Stomach (tissue), 9 donors: ENCODE data around the gene CHPT1. TPM values are rescaled to one million over a fixed set of nuclear protein-coding genes. Genes with fewer than 3 reads are reported as not detected.

Experiments
- DNase-seq, 2 donors: peaks; one replicate each; pipeline versions ENCODE4 v3.0.0 to v3.0.0-alpha.2; 2013 to 2019
- H3K27ac ChIP-seq, 5 donors: fragments of 200-600 bp in 4 of 5; sonication (generic) in 4 of 5; one replicate each; pipeline ENCODE4 v1.5.1; 2013 to 2019; ENCODE audit warnings: mild to moderate bottlenecking in 1 of 5, moderate library complexity in 1 of 5
- H3K27me3 ChIP-seq, 3 donors: fragments of 200-600 bp; sonication (generic); one replicate each; pipeline ENCODE4 v1.5.1; 2017 to 2019; ENCODE audit warnings: mixed run types in 1 of 3
- H3K36me3 ChIP-seq, 4 donors: fragments of 200-600 bp; sonication (generic); 1 replicate in 3 of 4; 2 replicates in 1 of 4; pipeline ENCODE4 v1.5.1; 2016 to 2019
- H3K4me1 ChIP-seq, 4 donors: fragments of 200-600 bp; sonication (generic); one replicate each; pipeline ENCODE4 v1.5.1; 2016 to 2019
- H3K4me3 ChIP-seq, 4 donors: fragments of 200-600 bp; sonication (generic) in 3 of 4; one replicate each; pipeline ENCODE4 v1.5.1; 2016 to 2019; ENCODE audit warnings: mild to moderate bottlenecking in 1 of 4
- H3K9me3 ChIP-seq, 4 donors: fragments of 200-600 bp; sonication (generic); one replicate each; pipeline ENCODE4 v1.5.1; 2016 to 2019
- EP300 ChIP-seq: sonication (generic); formaldehyde crosslinking; IDR thresholded peaks from one replicate; pipeline ENCODE4 v1.6.1; 2017; ENCODE audit warnings: antibody characterized with exemption
- POLR2A ChIP-seq, 4 donors: fragments of 450-650 bp; IDR thresholded peaks; one replicate each; pipeline ENCODE4 v1.6.1; 2016; ENCODE audit warnings: antibody characterized with exemption in 4 of 4, control low read depth in 2 of 4, mild to moderate bottlenecking in 1 of 4, moderate library complexity in 1 of 4
- POLR2AphosphoS5 ChIP-seq, 3 donors: sonication (generic); formaldehyde crosslinking; IDR thresholded peaks; one replicate each; pipeline ENCODE4 v1.6.1; 2016; ENCODE audit warnings: antibody characterized with exemption in 3 of 3
- WGBS, 5 donors: extraction: QIAGEN DNeasy Blood & Tissue Kit in 3 of 5; methylation state at CpG; one replicate each; pipeline versions ENCODE4 v1.1.5 to v1.1.7; 2013 to 2018; 5-methylcytosine and 5-hydroxymethylcytosine counted together
- intact Hi-C: fragments of 100-400 bp; cut with DNase I; formaldehyde crosslinking; loops from one replicate; pipeline ENCODE4 v1.15.1; 2023; ENCODE audit warnings: low total_unique reads
- polyA plus RNA-seq, 3 donors: library from polyadenylated mRNA; stranded (reverse); fragments of 200-250 nt; gene quantifications; one replicate each; pipeline ENCODE4 v1.2.3, GENCODE V29; 2013
- total RNA-seq, 5 donors: library from RNA; depleted of rRNA; stranded (reverse); fragments of >200 nt; gene quantifications; one replicate each; pipeline versions ENCODE4 v1.1.0 to v1.2.3, GENCODE V29; 2014 to 2016
- TF ChIP-seq, protein P1 (sequence below), 7 experiments: fragments of 450-650 bp in 4 of 7; fragments of 200-600 bp in 3 of 7; sonication (generic) in 3 of 7; IDR thresholded peaks; one replicate each; pipeline ENCODE4 v1.5.1; 2016 to 2019; ENCODE audit warnings: antibody characterized with exemption in 7 of 7, control low read depth in 2 of 7, mild to moderate bottlenecking in 1 of 7
- donor health status: healthy with polysubstance abuse.
- donor health status: Bipolar disorder and iron deficiency.
- donor health status: healthy.

Gene CHPT1
- total and polyA plus RNA-seq, 8 donors, result 34.2 to 618 (median 78.9) TPM

- peak overlapping the region; percentile 13 to 96 (median 93) for H3K27ac ChIP-seq
- H3K36me3 ChIP-seq, result peaks cover 0 to 4% (median 0%) of the 10 kb centered on the region in 4 donors
- no peaks in the 10 kb centered on the region for H3K9me3 ChIP-seq
- 38 to 64% (median 42%) methylated on average over 12 of the region's 12 CpGs for WGBS, 5 donors
- H3K27me3 ChIP-seq, result no peaks in the 10 kb centered on the region
- H3K4me1 ChIP-seq, result peaks cover 35 to 73% (median 57%) of the 10 kb centered on the region in 4 donors
- DNase-seq, result peak in 1 of 2 donors; percentile 31
- intact Hi-C loops, result no loop called here
- TF ChIP-seq EP300 (no peak), POLR2A (IDR thresholded peaks at IDR 0.05) (no peak), POLR2AphosphoS5 (IDR thresholded peaks at IDR 0.05) (no peak)
- TF ChIP-seq, protein P1, sequence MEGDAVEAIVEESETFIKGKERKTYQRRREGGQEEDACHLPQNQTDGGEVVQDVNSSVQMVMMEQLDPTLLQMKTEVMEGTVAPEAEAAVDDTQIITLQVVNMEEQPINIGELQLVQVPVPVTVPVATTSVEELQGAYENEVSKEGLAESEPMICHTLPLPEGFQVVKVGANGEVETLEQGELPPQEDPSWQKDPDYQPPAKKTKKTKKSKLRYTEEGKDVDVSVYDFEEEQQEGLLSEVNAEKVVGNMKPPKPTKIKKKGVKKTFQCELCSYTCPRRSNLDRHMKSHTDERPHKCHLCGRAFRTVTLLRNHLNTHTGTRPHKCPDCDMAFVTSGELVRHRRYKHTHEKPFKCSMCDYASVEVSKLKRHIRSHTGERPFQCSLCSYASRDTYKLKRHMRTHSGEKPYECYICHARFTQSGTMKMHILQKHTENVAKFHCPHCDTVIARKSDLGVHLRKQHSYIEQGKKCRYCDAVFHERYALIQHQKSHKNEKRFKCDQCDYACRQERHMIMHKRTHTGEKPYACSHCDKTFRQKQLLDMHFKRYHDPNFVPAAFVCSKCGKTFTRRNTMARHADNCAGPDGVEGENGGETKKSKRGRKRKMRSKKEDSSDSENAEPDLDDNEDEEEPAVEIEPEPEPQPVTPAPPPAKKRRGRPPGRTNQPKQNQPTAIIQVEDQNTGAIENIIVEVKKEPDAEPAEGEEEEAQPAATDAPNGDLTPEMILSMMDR (IDR thresholded peaks at IDR 0.05), result no peak
- peak overlapping the region; percentile 84 to 95 (median 90) for H3K4me3 ChIP-seq
Observed at GRCh38 chr12:101698800-101699347, 1.4 kb downstream of the CHPT1 start.

DNA sequence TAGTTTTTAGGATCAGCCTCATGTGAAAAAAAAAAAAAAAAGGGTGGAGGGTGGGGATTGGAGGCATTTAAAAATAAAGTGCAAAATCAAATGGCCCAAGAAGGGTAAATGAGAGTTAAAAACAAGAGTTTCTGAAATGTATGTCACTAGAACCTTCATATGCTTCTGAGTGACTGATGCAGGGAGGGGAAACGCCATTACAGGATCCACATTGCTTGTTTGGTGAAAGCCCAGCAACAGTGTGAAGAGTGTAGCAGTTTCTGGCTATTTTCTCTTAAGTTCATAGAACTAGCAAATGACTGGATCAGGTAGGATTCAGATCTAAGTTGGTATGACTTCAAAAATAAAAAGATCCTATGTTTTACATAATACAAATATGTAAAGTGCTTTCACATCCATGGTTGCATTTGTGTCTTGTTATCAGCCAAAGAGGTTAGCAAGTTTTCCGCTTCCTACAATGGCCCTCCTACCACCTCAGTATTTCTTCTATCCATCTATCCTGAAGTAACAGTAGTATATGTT is 2.9 kb downstream of the CHPT1 start:
- peak overlapping the region in 3 of 4 donors; percentile 89 to 95 (median 92) for H3K4me3 ChIP-seq
- intact Hi-C loops, result no loop called here
- no peaks in the 10 kb centered on the region for H3K9me3 ChIP-seq
- peak overlapping the region in 3 of 5 donors; percentile 47 to 96 (median 93) for H3K27ac ChIP-seq
- H3K4me1 ChIP-seq, result peaks cover 35 to 72% (median 57%) of the 10 kb centered on the region in 4 donors
- peaks cover 0 to 4% (median 0%) of the 10 kb centered on the region in 4 donors for H3K36me3 ChIP-seq
- WGBS, 5 donors, result 47 to 76% (median 68%) methylated on average over 2 of the region's 2 CpGs
- TF ChIP-seq EP300 (no peak), POLR2AphosphoS5 (IDR thresholded peaks at IDR 0.05) (no peak), POLR2A (IDR thresholded peaks at IDR 0.05) (no peak)
- TF ChIP-seq, protein P1 (IDR thresholded peaks at IDR 0.05), result no peak
- no peaks in the 10 kb centered on the region for H3K27me3 ChIP-seq
- DNase-seq, result no peak

GRCh38 chr12:101703487-101703886 is 6.0 kb downstream of the CHPT1 start:
- no peak for DNase-seq
- Histone ChIP-seq H3K9me3 (no peaks in the 10 kb centered on the region), H3K4me1 (peaks cover 28 to 77% (median 54%) of the 10 kb centered on the region in 4 donors), H3K4me3 (peak overlapping the region in 1 of 4 donors; percentile 22), H3K27ac (no peak overlapping the region), H3K27me3 (no peaks in the 10 kb centered on the region), H3K36me3 (peaks cover 0 to 4% (median 0%) of the 10 kb centered on the region in 4 donors)
- intact Hi-C loops, result no loop called here
- 72 to 80% (median 74%) methylated on average over 3 of the region's 3 CpGs for WGBS, 5 donors
- no peak for TF ChIP-seq POLR2A (IDR thresholded peaks at IDR 0.05)
- no peak for TF ChIP-seq POLR2AphosphoS5 (IDR thresholded peaks at IDR 0.05)
- TF ChIP-seq, protein P1 (IDR thresholded peaks at IDR 0.05), result no peak
- TF ChIP-seq EP300, result no peak

DNA sequence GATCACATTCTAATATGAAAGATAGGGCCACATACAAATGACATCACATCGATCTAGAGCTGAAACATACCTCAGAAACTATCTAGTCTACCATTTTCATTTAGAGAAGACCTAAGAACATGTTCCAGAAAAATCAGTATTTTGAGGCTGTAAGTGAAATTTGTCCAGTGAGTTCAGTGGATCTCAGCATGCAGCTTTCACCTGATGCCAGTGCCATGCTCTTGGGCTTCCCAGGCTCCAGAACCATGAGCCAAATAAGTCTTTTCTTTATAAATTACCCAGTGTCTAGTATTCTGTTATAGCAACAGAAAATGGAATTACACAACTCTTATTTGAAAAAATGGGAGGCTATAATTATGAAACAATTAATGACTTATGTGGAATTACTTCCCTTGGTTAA is 9.0 kb downstream of the CHPT1 start:
- WGBS, 5 donors, result 94 to 98% (median 97%) methylated on average over 1 of the region's 1 CpG
- no peak for DNase-seq
- intact Hi-C loops, result no loop called here
- no peak for TF ChIP-seq EP300
- Histone ChIP-seq H3K27me3 (no peaks in the 10 kb centered on the region), H3K4me3 (no peak overlapping the region), H3K4me1 (peaks cover 20 to 72% (median 46%) of the 10 kb centered on the region in 4 donors), H3K36me3 (peaks cover 0 to 4% (median 0%) of the 10 kb centered on the region in 4 donors), H3K27ac (peak overlapping the region in 1 of 5 donors; percentile 23), H3K9me3 (no peaks in the 10 kb centered on the region)
